Keratinocyte (primary cell): ENCODE results near the gene MTCH1. TPM values are rescaled to one million over a fixed set of nuclear protein-coding genes. Genes with fewer than 3 reads are reported as not detected.

Source experiments
- DNase-seq: peaks from one replicate; pipeline ENCODE4 v3.0.0-alpha.2; 2011; ENCODE audit warnings: low read depth, missing footprints, low spot score
- FAIRE-seq: peaks from 2 replicates; lab custom pipeline; 2011; peaks lifted over from hg19 to GRCh38; lab: Jason Lieb, UNC
- H2AFZ ChIP-seq: 2 replicates; pipeline ENCODE4 v1.6.0; 2012; ENCODE audit warnings: low read length, control low read depth, inconsistent platforms; ENCODE audit not compliant: control insufficient read depth
- H3K27ac ChIP-seq: 2 replicates; pipeline ENCODE4 v1.5.1; 2011; ENCODE audit warnings: low read length; ENCODE audit not compliant: control insufficient read depth, insufficient read depth
- H3K27me3 ChIP-seq: 3 replicates; pipeline ENCODE4 v1.6.0; 2011; ENCODE audit warnings: low read length; ENCODE audit not compliant: control insufficient read depth, insufficient read depth; ENCODE audit errors: extremely low read depth
- H3K36me3 ChIP-seq, 2 experiments: 2 replicates in 1 of 2; 3 replicates in 1 of 2; pipeline ENCODE4 v1.5.1; 2011; ENCODE audit warnings: low read length in 2 of 2, mild to moderate bottlenecking in 1 of 2; ENCODE audit not compliant: control insufficient read depth in 2 of 2, insufficient read depth in 2 of 2; ENCODE audit errors: extremely low read depth in 1 of 2
- H3K4me1 ChIP-seq: 3 replicates; pipeline ENCODE4 v1.5.1; 2011; ENCODE audit warnings: low read length; ENCODE audit not compliant: control insufficient read depth, insufficient read depth; ENCODE audit errors: extremely low read depth
- H3K4me2 ChIP-seq: 3 replicates; pipeline ENCODE4 v1.6.0; 2011; ENCODE audit warnings: low read depth, low read length; ENCODE audit not compliant: control insufficient read depth, insufficient read depth; ENCODE audit errors: extremely low read depth
- H3K4me3 ChIP-seq, 3 experiments: fragments of 200-600 bp in 1 of 3; sonication (generic) in 1 of 3; 2 replicates in 2 of 3; 3 replicates in 1 of 3; pipeline ENCODE4 v1.5.1; 2011 to 2016; ENCODE audit warnings: low read length in 3 of 3, mild to moderate bottlenecking in 3 of 3, control low read depth in 2 of 3, inconsistent platforms in 1 of 3, low read depth in 1 of 3, mixed read lengths in 1 of 3, mixed run types in 1 of 3, moderate library complexity in 1 of 3; ENCODE audit not compliant: control insufficient read depth in 2 of 3, insufficient read depth in 2 of 3; ENCODE audit errors: extremely low read depth in 1 of 3
- H3K79me2 ChIP-seq: 2 replicates; pipeline ENCODE4 v1.6.0; 2012; ENCODE audit warnings: low read length; ENCODE audit not compliant: control insufficient read depth, insufficient read depth
- H3K9ac ChIP-seq: 3 replicates; pipeline ENCODE4 v1.6.0; 2011; ENCODE audit warnings: low read length; ENCODE audit not compliant: control insufficient read depth, insufficient read depth; ENCODE audit errors: extremely low read depth
- H3K9me1 ChIP-seq: 3 replicates; pipeline ENCODE4 v1.6.0; 2011; ENCODE audit warnings: low read length; ENCODE audit not compliant: control insufficient read depth, insufficient read depth; ENCODE audit errors: extremely low read depth
- H3K9me3 ChIP-seq: 2 replicates; pipeline ENCODE4 v1.5.1; 2012; ENCODE audit warnings: low read depth, low read length; ENCODE audit not compliant: control insufficient read depth
- H4K20me1 ChIP-seq: 3 replicates; pipeline ENCODE4 v1.6.0; 2011; ENCODE audit warnings: low read length; ENCODE audit not compliant: control insufficient read depth, insufficient read depth; ENCODE audit errors: extremely low read depth
- EZH2 ChIP-seq: IDR thresholded peaks from one replicate; pipeline ENCODE4 v1.6.1; 2012; ENCODE audit warnings: inconsistent platforms, mild to moderate bottlenecking, low read length, moderate library complexity
- dilution Hi-C: fragments of 300-500 bp; cut with MboI; formaldehyde crosslinking; loops from one replicate; pipeline ENCODE4 v1.7.0; 2020; ENCODE audit warnings: low sequenced_read_pairs; ENCODE audit not compliant: extremely low pct_ligation_motif_present
- polyA plus RNA-seq, 5 experiments: library from polyadenylated mRNA; depleted of rRNA in 3 of 5; stranded (reverse) in 3 of 5; stranded (forward) in 1 of 5; unstranded in 1 of 5; fragments of >200 nt; gene quantifications; 1 replicate in 1 of 5; 2 replicates in 3 of 5; 3 replicates in 1 of 5; pipeline versions ENCODE4 v1.2.1 to v1.2.3, GENCODE V29; 2011 to 2012; ENCODE audit warnings: missing spikeins in 2 of 5, low read depth in 1 of 5, low replicate concordance in 1 of 5
- TF ChIP-seq, protein P1 (sequence below), 3 experiments: IDR thresholded peaks in 1 of 3; conservative IDR thresholded peaks in 1 of 3; optimal IDR thresholded peaks in 1 of 3; 2 replicates in 2 of 3; 3 replicates in 1 of 3; pipeline versions ENCODE3 to v1.5.1; 2011; ENCODE audit warnings: low read length in 3 of 3, mild to moderate bottlenecking in 3 of 3, moderate library complexity in 2 of 3, control low read depth in 1 of 3, inconsistent platforms in 1 of 3; ENCODE audit not compliant: insufficient read depth in 2 of 3; ENCODE audit errors: extremely low read depth in 1 of 3

Gene MTCH1
- polyA plus RNA-seq, 1 donor (not counting 4 experiments of a cell fraction or from before 2014, with no cell fraction given) = 88.8 TPM

GRCh38 chr6:36934901-36935300 is 51.1 kb downstream of the MTCH1 start:
- TF ChIP-seq, protein P1, sequence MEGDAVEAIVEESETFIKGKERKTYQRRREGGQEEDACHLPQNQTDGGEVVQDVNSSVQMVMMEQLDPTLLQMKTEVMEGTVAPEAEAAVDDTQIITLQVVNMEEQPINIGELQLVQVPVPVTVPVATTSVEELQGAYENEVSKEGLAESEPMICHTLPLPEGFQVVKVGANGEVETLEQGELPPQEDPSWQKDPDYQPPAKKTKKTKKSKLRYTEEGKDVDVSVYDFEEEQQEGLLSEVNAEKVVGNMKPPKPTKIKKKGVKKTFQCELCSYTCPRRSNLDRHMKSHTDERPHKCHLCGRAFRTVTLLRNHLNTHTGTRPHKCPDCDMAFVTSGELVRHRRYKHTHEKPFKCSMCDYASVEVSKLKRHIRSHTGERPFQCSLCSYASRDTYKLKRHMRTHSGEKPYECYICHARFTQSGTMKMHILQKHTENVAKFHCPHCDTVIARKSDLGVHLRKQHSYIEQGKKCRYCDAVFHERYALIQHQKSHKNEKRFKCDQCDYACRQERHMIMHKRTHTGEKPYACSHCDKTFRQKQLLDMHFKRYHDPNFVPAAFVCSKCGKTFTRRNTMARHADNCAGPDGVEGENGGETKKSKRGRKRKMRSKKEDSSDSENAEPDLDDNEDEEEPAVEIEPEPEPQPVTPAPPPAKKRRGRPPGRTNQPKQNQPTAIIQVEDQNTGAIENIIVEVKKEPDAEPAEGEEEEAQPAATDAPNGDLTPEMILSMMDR (optimal IDR thresholded peaks at IDR 0.05 in 1 of 3, IDR thresholded peaks at IDR 0.05 in 1 of 3, conservative IDR thresholded peaks at IDR 0.05 in 1 of 3; ENCODE audit: extremely low read depth in 1 of 3, insufficient read depth in 2 of 3, low read length in 3 of 3) = no peak
- TF ChIP-seq EZH2 = no peak
- Histone ChIP-seq H3K9me3 (no peaks in the 10 kb centered on the region), H3K36me3 (no peaks in the 10 kb centered on the region), H3K79me2 (no peaks in the 10 kb centered on the region), H4K20me1 (no peaks in the 10 kb centered on the region), H3K4me3 (no peak overlapping the region), H3K4me1 (peaks cover 17% of the 10 kb centered on the region), H3K9ac (no peak overlapping the region), H2AFZ (no peak overlapping the region), H3K9me1 (no peaks in the 10 kb centered on the region), H3K4me2 (no peak overlapping the region), H3K27ac (no peak overlapping the region), H3K27me3 (no peaks in the 10 kb centered on the region)
- no peak for FAIRE-seq
- dilution Hi-C loops = no loop called here
- DNase-seq = no peak

GRCh38 chr6:36933519-36933918 is 52.5 kb downstream of the MTCH1 start:
- H3K4me3 ChIP-seq = no peak overlapping the region
- dilution Hi-C loops = no loop called here

More at GRCh38 chr6:36933519-36933918, 52.5 kb downstream of the MTCH1 start:
- no peak overlapping the region for H2AFZ ChIP-seq
- no peak overlapping the region for H3K27ac ChIP-seq
- peaks cover 15% of the 10 kb centered on the region for H3K4me1 ChIP-seq
- no peaks in the 10 kb centered on the region for H3K9me3 ChIP-seq
- H3K9ac ChIP-seq = no peak overlapping the region
- TF ChIP-seq EZH2 = no peak
- TF ChIP-seq, protein P1 (optimal IDR thresholded peaks at IDR 0.05 in 1 of 3, IDR thresholded peaks at IDR 0.05 in 1 of 3, conservative IDR thresholded peaks at IDR 0.05 in 1 of 3; ENCODE audit: extremely low read depth in 1 of 3, insufficient read depth in 2 of 3, low read length in 3 of 3) = no peak
- DNase-seq = no peak
- no peaks in the 10 kb centered on the region for H3K9me1 ChIP-seq
- no peak for FAIRE-seq
- no peaks in the 10 kb centered on the region for H3K36me3 ChIP-seq
- no peaks in the 10 kb centered on the region for H3K27me3 ChIP-seq
- H3K79me2 ChIP-seq = no peaks in the 10 kb centered on the region
- no peaks in the 10 kb centered on the region for H4K20me1 ChIP-seq
- H3K4me2 ChIP-seq = no peak overlapping the region
